ENCODE data around the gene NOL4L. TPM values are rescaled to one million over a fixed set of nuclear protein-coding genes. Genes with fewer than 3 reads are reported as not detected.
"Not testable (repeated sequence)": the region's sequence is repeated elsewhere in the genome, so short reads cannot be mapped to it uniquely, and the experiment has no call there.

Gene NOL4L
- total RNA-seq, 4 donors from 2014 or later, result 45.6 to 105 (median 85.9) TPM

DNA sequence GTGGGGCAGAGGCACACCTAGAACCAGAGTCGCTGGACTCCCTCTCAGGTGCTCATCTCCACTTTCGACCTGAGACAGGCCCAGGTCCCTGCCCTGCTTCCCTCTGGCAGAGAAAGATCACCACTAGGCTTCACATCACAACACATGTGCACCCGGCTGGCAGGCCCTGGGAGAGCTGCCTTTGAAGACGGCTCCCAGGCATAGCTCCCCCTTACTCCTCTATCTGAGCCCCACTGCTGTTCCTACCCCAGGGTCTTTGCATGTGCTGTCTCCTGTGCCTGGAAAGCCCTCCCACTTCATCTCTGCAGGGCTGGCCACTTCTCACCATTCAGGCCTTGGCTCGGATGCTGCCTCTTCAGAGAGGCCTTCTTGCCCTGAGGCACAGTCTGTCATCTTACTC is 89.2 kb downstream of the NOL4L start:
- TF ChIP-seq, protein P1, sequence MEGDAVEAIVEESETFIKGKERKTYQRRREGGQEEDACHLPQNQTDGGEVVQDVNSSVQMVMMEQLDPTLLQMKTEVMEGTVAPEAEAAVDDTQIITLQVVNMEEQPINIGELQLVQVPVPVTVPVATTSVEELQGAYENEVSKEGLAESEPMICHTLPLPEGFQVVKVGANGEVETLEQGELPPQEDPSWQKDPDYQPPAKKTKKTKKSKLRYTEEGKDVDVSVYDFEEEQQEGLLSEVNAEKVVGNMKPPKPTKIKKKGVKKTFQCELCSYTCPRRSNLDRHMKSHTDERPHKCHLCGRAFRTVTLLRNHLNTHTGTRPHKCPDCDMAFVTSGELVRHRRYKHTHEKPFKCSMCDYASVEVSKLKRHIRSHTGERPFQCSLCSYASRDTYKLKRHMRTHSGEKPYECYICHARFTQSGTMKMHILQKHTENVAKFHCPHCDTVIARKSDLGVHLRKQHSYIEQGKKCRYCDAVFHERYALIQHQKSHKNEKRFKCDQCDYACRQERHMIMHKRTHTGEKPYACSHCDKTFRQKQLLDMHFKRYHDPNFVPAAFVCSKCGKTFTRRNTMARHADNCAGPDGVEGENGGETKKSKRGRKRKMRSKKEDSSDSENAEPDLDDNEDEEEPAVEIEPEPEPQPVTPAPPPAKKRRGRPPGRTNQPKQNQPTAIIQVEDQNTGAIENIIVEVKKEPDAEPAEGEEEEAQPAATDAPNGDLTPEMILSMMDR (IDR thresholded peaks at IDR 0.05), result no peak
- H3K4me3 ChIP-seq, result no peak overlapping the region
- no peak for DNase-seq
- no peaks in the 10 kb centered on the region for H3K4me1 ChIP-seq
- WGBS, 2 donors (ENCODE audit: low coverage in 1 of 2), result 93% methylated on average over 5 of the region's 5 CpGs; no CpG with 5 or more reads in 1 of the 2 donors
- no peaks in the 10 kb centered on the region for H3K9me3 ChIP-seq
- in situ Hi-C loops (cut with MboI; ENCODE audit: low pct_ligation_motif_present in 1 of 4, low pct_unique_long_range_greater_than_20kb in 1 of 4, low sequenced_read_pairs in 3 of 4), result no loop called here
- H3K36me3 ChIP-seq, result no peaks in the 10 kb centered on the region
- H3K27me3 ChIP-seq, result no peaks in the 10 kb centered on the region
- H3K27ac ChIP-seq, result no peak overlapping the region
- intact Hi-C loops (cut with DNase I; ENCODE audit: low total_unique reads), result no loop called here

DNA sequence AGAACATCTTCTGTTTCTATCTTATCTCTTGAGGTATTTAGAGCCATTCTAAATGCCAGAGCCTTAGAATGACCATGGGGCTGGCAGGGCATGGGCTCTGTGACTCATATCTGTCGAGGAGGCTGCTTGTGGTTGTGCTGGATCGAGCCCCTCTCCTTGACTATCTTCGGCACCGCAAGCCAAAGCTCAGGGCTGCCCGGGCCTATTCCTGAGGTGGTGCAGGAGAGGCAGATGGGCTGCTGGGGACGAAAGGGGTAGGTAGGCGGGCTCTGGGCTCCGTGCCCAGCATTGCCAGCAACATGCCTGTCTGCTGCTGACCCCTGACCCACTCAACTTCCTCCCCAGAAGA is 89.9 kb downstream of the NOL4L start:
- Histone ChIP-seq H3K27ac (no peak overlapping the region), H3K9me3 (no peaks in the 10 kb centered on the region), H3K27me3 (no peaks in the 10 kb centered on the region), H3K4me3 (no peak overlapping the region), H3K36me3 (no peaks in the 10 kb centered on the region), H3K4me1 (no peaks in the 10 kb centered on the region)
- intact Hi-C loops (cut with DNase I; ENCODE audit: low total_unique reads), result no loop called here
- WGBS, 2 donors (ENCODE audit: low coverage in 1 of 2), result 72% methylated on average over 8 of the region's 8 CpGs; no CpG with 5 or more reads in 1 of the 2 donors
- in situ Hi-C loops (cut with MboI; ENCODE audit: low pct_ligation_motif_present in 1 of 4, low pct_unique_long_range_greater_than_20kb in 1 of 4, low sequenced_read_pairs in 3 of 4), result no loop called here
- TF ChIP-seq EP300 (IDR thresholded peaks at IDR 0.05; ENCODE audit: low read depth) (no peak), POLR2A (IDR thresholded peaks at IDR 0.05) (no peak), POLR2AphosphoS5 (IDR thresholded peaks at IDR 0.05) (no peak)
- TF ChIP-seq, protein P1 (IDR thresholded peaks at IDR 0.05), result no peak
- DNase-seq, result no peak

DNA sequence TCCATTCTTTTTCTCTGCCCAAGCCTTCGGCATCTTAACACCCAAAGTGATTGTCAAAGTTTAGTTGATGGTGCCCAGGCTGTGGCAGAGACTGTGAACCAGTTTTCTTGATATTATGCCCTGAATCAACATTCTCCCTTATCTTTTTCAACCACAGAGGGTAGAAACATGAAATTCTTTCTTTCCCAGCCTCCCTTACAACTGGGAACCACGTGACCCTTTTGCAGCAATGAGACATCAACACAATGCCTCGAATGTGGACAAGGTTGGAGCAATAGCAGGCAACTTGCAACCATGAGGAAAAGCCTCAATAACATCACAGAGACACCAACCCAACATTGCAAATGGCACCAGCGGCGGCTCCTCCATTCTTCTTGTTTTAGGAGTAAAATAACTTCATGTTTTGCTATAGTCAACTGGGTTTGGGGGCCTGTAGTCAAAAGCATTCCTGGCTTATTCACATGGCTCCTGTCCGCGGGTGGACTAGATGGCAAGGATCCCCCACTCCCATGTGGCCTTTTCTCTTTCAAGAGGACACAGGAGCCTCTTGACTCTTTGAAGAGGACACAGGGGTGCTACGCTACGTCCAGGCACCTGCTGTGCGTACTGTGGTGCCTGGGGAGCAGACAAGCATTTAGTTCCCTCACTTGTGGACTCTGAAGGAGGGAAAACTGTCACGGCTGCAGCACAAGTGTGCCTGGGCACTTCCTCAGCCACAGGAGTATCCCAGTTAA is 90.5 kb downstream of the NOL4L start:
- in situ Hi-C loops (cut with MboI; ENCODE audit: low pct_ligation_motif_present in 1 of 4, low pct_unique_long_range_greater_than_20kb in 1 of 4, low sequenced_read_pairs in 3 of 4), result no loop called here
- no peak for DNase-seq
- H3K27ac ChIP-seq, result no peak overlapping the region
- H3K4me1 ChIP-seq, result no peaks in the 10 kb centered on the region
- no peaks in the 10 kb centered on the region for H3K27me3 ChIP-seq
- no peaks in the 10 kb centered on the region for H3K36me3 ChIP-seq
- WGBS, 2 donors (ENCODE audit: low coverage in 1 of 2), result 60 to 92% methylated on average over 1 to 11 of the region's 11 CpGs
- no peak overlapping the region for H3K4me3 ChIP-seq
- intact Hi-C loops (cut with DNase I; ENCODE audit: low total_unique reads), result no loop called here
- TF ChIP-seq POLR2A (IDR thresholded peaks at IDR 0.05), result no peak
- TF ChIP-seq, protein P1 (IDR thresholded peaks at IDR 0.05), result no peak
- TF ChIP-seq EP300 (IDR thresholded peaks at IDR 0.05; ENCODE audit: low read depth), result no peak
- no peak for TF ChIP-seq POLR2AphosphoS5 (IDR thresholded peaks at IDR 0.05)
- H3K9me3 ChIP-seq, result no peaks in the 10 kb centered on the region

DNA sequence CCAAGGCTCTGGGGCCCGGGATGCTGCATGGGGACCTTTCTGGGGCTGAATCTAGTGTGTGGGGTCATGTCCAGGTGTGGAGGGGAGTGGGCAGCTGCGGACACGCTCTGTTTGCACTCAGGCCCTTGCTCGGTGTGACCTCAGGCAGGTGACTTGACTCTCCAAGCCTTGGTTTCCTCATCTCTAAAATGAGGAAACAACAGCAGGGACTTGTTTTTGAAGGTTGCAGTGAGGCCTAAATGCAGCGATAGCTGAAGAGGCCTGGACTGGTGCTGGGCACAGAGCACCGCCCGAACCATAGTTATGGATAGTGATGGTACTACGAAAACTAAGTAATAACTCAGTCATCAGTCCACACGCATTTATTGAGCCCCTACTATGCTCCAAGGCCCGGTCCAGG is 91.8 kb downstream of the NOL4L start:
- H3K4me3 ChIP-seq, result no peak overlapping the region
- H3K36me3 ChIP-seq, result no peaks in the 10 kb centered on the region
- H3K27ac ChIP-seq, result no peak overlapping the region
- no peaks in the 10 kb centered on the region for H3K4me1 ChIP-seq
- H3K9me3 ChIP-seq, result no peaks in the 10 kb centered on the region
- in situ Hi-C loops (cut with MboI; ENCODE audit: low pct_ligation_motif_present in 1 of 4, low pct_unique_long_range_greater_than_20kb in 1 of 4, low sequenced_read_pairs in 3 of 4) (no loop called here), intact Hi-C loops (cut with DNase I; ENCODE audit: low total_unique reads) (no loop called here)
- WGBS, 2 donors (ENCODE audit: low coverage in 1 of 2), result 94 to 95% methylated on average over 4 to 10 of the region's 10 CpGs
- TF ChIP-seq POLR2AphosphoS5 (IDR thresholded peaks at IDR 0.05) (no peak), EP300 (IDR thresholded peaks at IDR 0.05; ENCODE audit: low read depth) (no peak), POLR2A (IDR thresholded peaks at IDR 0.05) (no peak)
- TF ChIP-seq, protein P1 (IDR thresholded peaks at IDR 0.05), result no peak
- H3K27me3 ChIP-seq, result no peaks in the 10 kb centered on the region
- no peak for DNase-seq

DNA sequence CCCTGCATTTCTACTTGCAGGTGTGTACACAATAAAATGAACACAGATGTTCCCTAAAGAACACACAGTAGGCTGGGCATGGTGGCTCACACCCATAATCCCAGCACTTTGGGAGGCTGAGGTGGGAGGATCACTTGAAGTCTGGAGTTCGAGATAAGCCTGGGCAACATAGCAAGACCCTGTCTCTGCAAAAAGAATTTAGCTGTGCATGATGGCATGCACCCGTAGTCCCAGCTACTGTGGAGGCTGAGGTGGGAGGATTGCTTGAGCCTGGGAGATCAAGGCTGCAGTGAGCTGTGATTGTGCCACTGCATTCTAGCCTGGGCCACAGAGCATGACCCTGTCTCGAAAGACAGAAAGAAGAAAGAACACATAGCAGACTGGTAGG is 93.4 kb downstream of the NOL4L start:
- H3K36me3 ChIP-seq; DNase-seq; H3K4me1 ChIP-seq; H3K4me3 ChIP-seq; H3K27ac ChIP-seq; H3K27me3 ChIP-seq; in situ Hi-C loops (cut with MboI; ENCODE audit: low pct_ligation_motif_present in 1 of 4, low pct_unique_long_range_greater_than_20kb in 1 of 4, low sequenced_read_pairs in 3 of 4); intact Hi-C loops (cut with DNase I; ENCODE audit: low total_unique reads); H3K9me3 ChIP-seq: not testable (repeated sequence)
- 92% methylated on average over 3 of the region's 3 CpGs; no CpG with 5 or more reads in 1 of the 2 donors for WGBS, 2 donors (ENCODE audit: low coverage in 1 of 2)
